ENCODE results near the gene SAMD4A.

GRCh38 chr14:54567639-54568561 is 972 bp downstream of the SAMD4A start:
- TF ChIP-seq POLR2AphosphoS5 (IDR thresholded peaks at IDR 0.05; ENCODE audit: borderline replicate concordance, low read depth, low read length) (no peak), EZH2 (IDR thresholded peaks at IDR 0.05) (no peak), FOXP2 (optimal IDR thresholded peaks at IDR 0.05; ENCODE audit: control extremely low read depth, extremely low read length, insufficient read depth) (no peak)
